ENCODE data around the gene CCDC69. TPM values are rescaled to one million over a fixed set of nuclear protein-coding genes. Genes with fewer than 3 reads are reported as not detected.

The CCDC69 gene
- total and polyA plus RNA-seq, 2 donors (not counting 1 experiment from before 2014, with no cell fraction given) = 58.7 to 125 TPM

DNA sequence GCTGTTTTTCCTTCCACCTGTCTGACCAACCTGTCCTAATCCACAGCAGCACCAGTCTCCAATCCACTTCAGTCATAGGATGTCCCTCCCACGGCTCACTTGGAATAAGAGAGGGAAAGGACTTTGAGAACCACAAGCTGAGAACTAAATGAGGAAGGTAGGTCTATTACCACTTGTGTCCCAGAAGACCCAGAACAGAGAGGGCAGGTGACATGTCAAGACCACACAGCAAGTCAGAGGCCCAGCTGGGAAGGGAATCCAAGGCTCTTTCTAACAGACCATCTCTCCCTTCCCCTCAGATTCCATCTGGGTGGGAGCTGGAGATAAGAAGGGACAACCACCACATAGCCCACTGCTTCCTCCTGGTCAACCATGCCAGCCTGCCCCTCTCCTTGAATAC is 81.0 kb downstream of the CCDC69 start:
- POLR2A ChIA-PET = interaction anchor here (0.6 to 2.1 kb wide), 4 partner anchors 8 to 733 kb away, joined by 4 to 15 read pairs (median 8); no protein-coding TSS in a partner anchor
- peaks cover 5 to 94% of the 10 kb centered on the region in 2 experiments for H3K36me3 ChIP-seq (replicated peaks in 1 of 2; ENCODE audit: control extremely low read depth in 1 of 2, control insufficient read depth in 1 of 2, extremely low read depth in 1 of 2, insufficient read depth in 2 of 2, low read length in 1 of 2)
- peak overlapping the region; percentile 86 for H3K4me2 ChIP-seq (replicated peaks; ENCODE audit: low read depth, low read length, poor library complexity, severe bottlenecking)
- H3K9me3 Mint-ChIP-seq (ENCODE audit: insufficient read depth) = no peaks in the 10 kb centered on the region
- H3K4me1 Mint-ChIP-seq = peaks cover 84% of the 10 kb centered on the region
- H3K4me1 ChIP-seq (ENCODE audit: control insufficient read depth in 2 of 2, insufficient read depth in 2 of 2, low read length in 2 of 2) = peaks cover 77 to 96% of the 10 kb centered on the region in 2 donors
- DNase-seq = no peak
- no peaks in the 10 kb centered on the region for H3K27me3 ChIP-seq (replicated peaks in 1 of 4; ENCODE audit: control extremely low read depth in 1 of 4, control insufficient read depth in 3 of 4, insufficient read depth in 4 of 4, low read length in 3 of 4)
- H3K79me2 ChIP-seq (ENCODE audit: control insufficient read depth, insufficient read depth, low read length) = peaks cover 96% of the 10 kb centered on the region
- H3K27ac Mint-ChIP-seq = peak overlapping the region; percentile 91
- H3K27me3 Mint-ChIP-seq = no peaks in the 10 kb centered on the region
- H3K9ac ChIP-seq (ENCODE audit: low read length) = peak overlapping the region; percentile 70
- peaks cover 24% of the 10 kb centered on the region for H4K20me1 ChIP-seq (ENCODE audit: control insufficient read depth, insufficient read depth, low read length, poor library complexity, severe bottlenecking)
- WGBS (ENCODE audit: insufficient coverage) = no CpG with 5 or more reads among the region's 1 CpG
- CTCF ChIA-PET = interaction anchor here (2.5 to 48.0 kb wide), 4 partner anchors 8 to 96 kb away, joined by 12 to 1701 read pairs (median 870); partner anchors contain the start of gene ANXA6
- peak overlapping the region; percentile 79 to 91 for H3K27ac ChIP-seq (ENCODE audit: low read length in 2 of 2)
- H3K4me3 Mint-ChIP-seq = peak overlapping the region; percentile 83
- no peak for TF ChIP-seq EZH2 (IDR thresholded peaks at IDR 0.05; ENCODE audit: borderline replicate concordance, insufficient read depth, low read depth, low read length, poor library complexity, severe bottlenecking)
- no peak for TF ChIP-seq CTCF (IDR thresholded peaks at IDR 0.05)
- H2AFZ ChIP-seq (ENCODE audit: insufficient read depth, low read depth, low read length, poor library complexity, severe bottlenecking) = no peak overlapping the region
- intact Hi-C loops (cut with micrococcal nuclease) = no loop called here
- H3K4me3 ChIP-seq (ENCODE audit: control extremely low read depth in 1 of 5, extremely low read depth in 1 of 5, insufficient read depth in 1 of 5, low read depth in 2 of 5, low read length in 4 of 5) = no peak overlapping the region
- no peaks in the 10 kb centered on the region for H3K9me3 ChIP-seq (ENCODE audit: control extremely low read depth in 1 of 3, control insufficient read depth in 2 of 3, insufficient read depth in 1 of 3, low read length in 2 of 3)
- ATAC-seq (ENCODE audit: low read depth) = no peak

DNA sequence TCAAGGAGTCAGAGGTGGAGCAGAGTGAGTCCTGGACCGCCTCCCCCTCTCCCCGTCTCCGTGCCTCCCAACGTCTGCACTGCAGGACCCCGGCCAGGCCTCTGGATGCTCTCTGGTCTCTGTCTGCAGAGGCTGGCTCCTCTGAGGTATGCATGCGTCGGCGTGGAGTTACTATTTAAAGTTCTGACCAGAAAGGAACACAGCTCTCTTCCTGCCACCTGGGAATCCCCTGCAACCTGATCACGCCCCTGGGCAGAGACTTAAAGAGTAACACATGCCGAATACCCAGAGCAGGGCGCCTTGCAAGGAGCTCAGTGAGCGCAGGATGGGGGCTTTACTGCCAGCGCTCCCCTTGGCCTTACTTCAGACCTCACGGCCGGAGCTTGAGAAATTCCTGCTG is 82.4 kb downstream of the CCDC69 start:
- Histone ChIP-seq H3K4me2 (replicated peaks; ENCODE audit: low read depth, low read length, poor library complexity, severe bottlenecking) (peak overlapping the region; percentile 86), H4K20me1 (ENCODE audit: control insufficient read depth, insufficient read depth, low read length, poor library complexity, severe bottlenecking) (peaks cover 17% of the 10 kb centered on the region), H3K4me3 (ENCODE audit: control extremely low read depth in 1 of 5, extremely low read depth in 1 of 5, insufficient read depth in 1 of 5, low read depth in 2 of 5, low read length in 4 of 5) (peak overlapping the region in 4 of 5 experiments; percentile 36 to 70 (median 52)), H3K36me3 (replicated peaks in 1 of 2; ENCODE audit: control extremely low read depth in 1 of 2, control insufficient read depth in 1 of 2, extremely low read depth in 1 of 2, insufficient read depth in 2 of 2, low read length in 1 of 2) (peaks cover 5 to 94% of the 10 kb centered on the region in 2 experiments), H3K27me3 (replicated peaks in 1 of 4; ENCODE audit: control extremely low read depth in 1 of 4, control insufficient read depth in 3 of 4, insufficient read depth in 4 of 4, low read length in 3 of 4) (no peaks in the 10 kb centered on the region), H3K4me1 (ENCODE audit: control insufficient read depth in 2 of 2, insufficient read depth in 2 of 2, low read length in 2 of 2) (peaks cover 63 to 87% of the 10 kb centered on the region in 2 donors), H3K9ac (ENCODE audit: low read length) (peak overlapping the region; percentile 70), H3K9me3 (ENCODE audit: control extremely low read depth in 1 of 3, control insufficient read depth in 2 of 3, insufficient read depth in 1 of 3, low read length in 2 of 3) (no peaks in the 10 kb centered on the region), H3K27ac (ENCODE audit: low read length in 2 of 2) (peak overlapping the region; percentile 79 to 91), H3K79me2 (ENCODE audit: control insufficient read depth, insufficient read depth, low read length) (peaks cover 84% of the 10 kb centered on the region), H2AFZ (ENCODE audit: insufficient read depth, low read depth, low read length, poor library complexity, severe bottlenecking) (peak overlapping the region; percentile 36)
- no peak for TF ChIP-seq CTCF (IDR thresholded peaks at IDR 0.05)
- TF ChIP-seq EZH2 (IDR thresholded peaks at IDR 0.05; ENCODE audit: borderline replicate concordance, insufficient read depth, low read depth, low read length, poor library complexity, severe bottlenecking) = no peak
- ChIA-PET POLR2A (interaction anchor here (0.5 to 2.2 kb wide), 13 partner anchors 9 to 731 kb away, joined by 3 to 15 read pairs (median 4); partner anchors contain the start of gene ANXA6), CTCF (interaction anchor here (0.7 to 48.0 kb wide), 12 partner anchors 9 to 139 kb away, joined by 3 to 1701 read pairs (median 4); partner anchors contain the start of genes ANXA6 and GM2A)
- H3K27ac Mint-ChIP-seq = peak overlapping the region; percentile 91
- peak; percentile 75 for DNase-seq
- peak overlapping the region; percentile 83 for H3K4me3 Mint-ChIP-seq
- H3K9me3 Mint-ChIP-seq (ENCODE audit: insufficient read depth) = no peaks in the 10 kb centered on the region
- 23% methylated on average over 15 of the region's 15 CpGs for WGBS (ENCODE audit: insufficient coverage)
- intact Hi-C loops (cut with micrococcal nuclease) = loop anchor here (1.0 to 2.0 kb wide), 3 partner anchors 9 to 17 kb away; no protein-coding TSS in a partner anchor
- H3K4me1 Mint-ChIP-seq = peaks cover 82% of the 10 kb centered on the region
- ATAC-seq (ENCODE audit: low read depth) = peak; percentile 95
- no peaks in the 10 kb centered on the region for H3K27me3 Mint-ChIP-seq

All from B cell (primary cell).